SU-DHL-6 (cell line): ENCODE results near the gene WDR93.

Source experiments
- H2AFZ ChIP-seq: fragments of 200-600 bp; sonication (generic); 2 replicates; pipeline ENCODE4 v1.6.1; 2014; ENCODE audit warnings: low read depth, mild to moderate bottlenecking, moderate library complexity, mixed read lengths, antibody characterized with exemption, low read length; ENCODE audit not compliant: severe bottlenecking
- H3F3A ChIP-seq: fragments of 200-600 bp; shearing (Covaris generic); 2 replicates; pipeline ENCODE4 v1.6.0; 2016; ENCODE audit warnings: antibody characterized with exemption, mild to moderate bottlenecking; ENCODE audit not compliant: insufficient read depth
- H3K27ac ChIP-seq: fragments of 200-600 bp; sonication (generic); 2 replicates; pipeline ENCODE4 v1.5.1; 2016; ENCODE audit warnings: low read depth, mild to moderate bottlenecking, low read length, moderate library complexity, mixed read lengths
- H3K27me3 ChIP-seq: fragments of 200-600 bp; sonication (generic), shearing (Covaris generic); 2 replicates; pipeline ENCODE4 v1.6.0; 2014; ENCODE audit warnings: mild to moderate bottlenecking, low read length
- H3K36me3 ChIP-seq: fragments of 200-600 bp; sonication (generic); 2 replicates; pipeline ENCODE4 v1.6.1; 2014; ENCODE audit warnings: mild to moderate bottlenecking, low read length, mixed read lengths
- H3K4me2 ChIP-seq: fragments of 300-600, 200-600 bp; shearing (Covaris generic), sonication (generic); 2 replicates; pipeline ENCODE4 v1.6.0; 2014; ENCODE audit warnings: low read length, low read depth, mild to moderate bottlenecking; ENCODE audit not compliant: poor library complexity, severe bottlenecking
- H3K4me3 ChIP-seq: fragments of 200-600 bp; sonication (generic); 2 replicates; pipeline ENCODE4 v1.5.1; 2014; ENCODE audit warnings: antibody characterized with exemption, low read length, mild to moderate bottlenecking, mixed read lengths; ENCODE audit not compliant: insufficient read depth, poor library complexity, severe bottlenecking
- H3K79me2 ChIP-seq: fragments of 200-600 bp; sonication (generic); 2 replicates; pipeline ENCODE4 v1.6.1; 2014; ENCODE audit warnings: mild to moderate bottlenecking, low read length, moderate library complexity; ENCODE audit not compliant: insufficient read depth
- H3K9ac ChIP-seq: fragments of 200-600 bp; sonication (generic); 2 replicates; pipeline ENCODE4 v1.7.0; 2014; ENCODE audit warnings: mild to moderate bottlenecking, low read length
- H3K9me2 ChIP-seq: fragments of 200-600 bp; sonication (generic); replicated peaks from 2 replicates; pipeline ENCODE4 v1.6.1; 2014; ENCODE audit warnings: low read length; ENCODE audit not compliant: insufficient read depth
- H3K9me3 ChIP-seq: fragments of 200-600 bp; sonication (generic); 2 replicates; pipeline ENCODE4 v1.6.1; 2014; ENCODE audit warnings: low read length, mixed read lengths; ENCODE audit not compliant: insufficient read depth
- H4K20me1 ChIP-seq: fragments of 200-600 bp; sonication (generic); 2 replicates; pipeline ENCODE4 v1.6.1; 2014; ENCODE audit warnings: low read depth, mild to moderate bottlenecking, antibody characterized with exemption, low read length, moderate library complexity, mixed read lengths
- CTCF ChIP-seq: fragments of 200-600 bp; sonication (generic); IDR thresholded peaks from one replicate; pipeline ENCODE4 v1.5.1; 2017; ENCODE audit warnings: antibody characterized with exemption, mild to moderate bottlenecking, low read length, moderate library complexity; ENCODE audit not compliant: insufficient read depth, poor library complexity, severe bottlenecking
- EZH2phosphoT487 ChIP-seq: fragments of 200-600 bp; sonication (generic), shearing (Covaris generic); conservative IDR thresholded peaks from 2 replicates; pipeline ENCODE4 v1.6.1; 2018; ENCODE audit warnings: mild to moderate bottlenecking, antibody characterized with exemption, low read length, moderate library complexity, mixed read lengths

Gene WDR93

GRCh38 chr15:89783861-89784685 lies 93.5 kb downstream of the WDR93 start:
- H3K9ac ChIP-seq, result no peak overlapping the region
- H3K27ac ChIP-seq, result no peak overlapping the region
- H3K36me3 ChIP-seq, result no peaks in the 10 kb centered on the region
- no peaks in the 10 kb centered on the region for H3K9me2 ChIP-seq
- H4K20me1 ChIP-seq, result no peaks in the 10 kb centered on the region
- H3K4me2 ChIP-seq, result no peak overlapping the region
- no peaks in the 10 kb centered on the region for H3K9me3 ChIP-seq
- no peaks in the 10 kb centered on the region for H3K27me3 ChIP-seq
- H3K4me3 ChIP-seq, result no peak overlapping the region
- no peak overlapping the region for H2AFZ ChIP-seq
- no peaks in the 10 kb centered on the region for H3F3A ChIP-seq
- no peaks in the 10 kb centered on the region for H3K79me2 ChIP-seq
- TF ChIP-seq EZH2phosphoT487, result no peak
- TF ChIP-seq CTCF, result no peak

- Histone ChIP-seq H3K36me3 (no peaks in the 10 kb centered on the region), H3K27me3 (no peaks in the 10 kb centered on the region), H3K4me2 (no peak overlapping the region), H3K27ac (no peak overlapping the region), H3K9me2 (no peaks in the 10 kb centered on the region), H3K79me2 (no peaks in the 10 kb centered on the region), H3K9ac (no peak overlapping the region), H3K9me3 (no peaks in the 10 kb centered on the region), H4K20me1 (no peaks in the 10 kb centered on the region), H2AFZ (no peak overlapping the region), H3F3A (no peaks in the 10 kb centered on the region), H3K4me3 (no peak overlapping the region)
- no peak for TF ChIP-seq CTCF
- no peak for TF ChIP-seq EZH2phosphoT487
These were observed 94.0 kb downstream of the WDR93 start for GRCh38 chr15:89784686-89784960.

- H3K4me2 ChIP-seq, result no peak overlapping the region
- no peak overlapping the region for H3K27ac ChIP-seq
- no peaks in the 10 kb centered on the region for H4K20me1 ChIP-seq
- H3K4me3 ChIP-seq, result no peak overlapping the region
- H3K9me3 ChIP-seq, result no peaks in the 10 kb centered on the region
- H3K79me2 ChIP-seq, result no peaks in the 10 kb centered on the region
- no peak for TF ChIP-seq CTCF
- no peak for TF ChIP-seq EZH2phosphoT487
- no peak overlapping the region for H3K9ac ChIP-seq
- H2AFZ ChIP-seq, result no peak overlapping the region
- H3K9me2 ChIP-seq, result no peaks in the 10 kb centered on the region
- H3F3A ChIP-seq, result no peaks in the 10 kb centered on the region
- H3K36me3 ChIP-seq, result no peaks in the 10 kb centered on the region
- no peaks in the 10 kb centered on the region for H3K27me3 ChIP-seq
These were observed 94.6 kb downstream of the WDR93 start for GRCh38 chr15:89785064-89785773.
